ENCODE data around the gene FAM83C. TPM values are rescaled to one million over a fixed set of nuclear protein-coding genes. Genes with fewer than 3 reads are reported as not detected.

The FAM83C gene
- total and polyA plus RNA-seq, 10 of the 15 experiments (the other 5 are each of a cell fraction or from before 2014, with no cell fraction given) = not detected

GRCh38 chr20:35296101-35296554 is 3.9 kb upstream of the FAM83C start:
- RAD21 ChIA-PET (ENCODE audit: unreplicated experiment) = no interaction called here
- BruUV-seq (replicated peaks) = no TSS peak

GRCh38 chr20:35295674-35296073 is 3.4 kb upstream of the FAM83C start:
- FAIRE-seq = no peak
- WGBS (ENCODE audit: insufficient coverage, insufficient replicate concordance, low lambda C conversion rate, missing lambda C conversion rate) = 55% methylated on average over 8 of the region's 8 CpGs
- POLR2A ChIA-PET = no interaction called here
- TF ChIP-seq, protein P1, sequence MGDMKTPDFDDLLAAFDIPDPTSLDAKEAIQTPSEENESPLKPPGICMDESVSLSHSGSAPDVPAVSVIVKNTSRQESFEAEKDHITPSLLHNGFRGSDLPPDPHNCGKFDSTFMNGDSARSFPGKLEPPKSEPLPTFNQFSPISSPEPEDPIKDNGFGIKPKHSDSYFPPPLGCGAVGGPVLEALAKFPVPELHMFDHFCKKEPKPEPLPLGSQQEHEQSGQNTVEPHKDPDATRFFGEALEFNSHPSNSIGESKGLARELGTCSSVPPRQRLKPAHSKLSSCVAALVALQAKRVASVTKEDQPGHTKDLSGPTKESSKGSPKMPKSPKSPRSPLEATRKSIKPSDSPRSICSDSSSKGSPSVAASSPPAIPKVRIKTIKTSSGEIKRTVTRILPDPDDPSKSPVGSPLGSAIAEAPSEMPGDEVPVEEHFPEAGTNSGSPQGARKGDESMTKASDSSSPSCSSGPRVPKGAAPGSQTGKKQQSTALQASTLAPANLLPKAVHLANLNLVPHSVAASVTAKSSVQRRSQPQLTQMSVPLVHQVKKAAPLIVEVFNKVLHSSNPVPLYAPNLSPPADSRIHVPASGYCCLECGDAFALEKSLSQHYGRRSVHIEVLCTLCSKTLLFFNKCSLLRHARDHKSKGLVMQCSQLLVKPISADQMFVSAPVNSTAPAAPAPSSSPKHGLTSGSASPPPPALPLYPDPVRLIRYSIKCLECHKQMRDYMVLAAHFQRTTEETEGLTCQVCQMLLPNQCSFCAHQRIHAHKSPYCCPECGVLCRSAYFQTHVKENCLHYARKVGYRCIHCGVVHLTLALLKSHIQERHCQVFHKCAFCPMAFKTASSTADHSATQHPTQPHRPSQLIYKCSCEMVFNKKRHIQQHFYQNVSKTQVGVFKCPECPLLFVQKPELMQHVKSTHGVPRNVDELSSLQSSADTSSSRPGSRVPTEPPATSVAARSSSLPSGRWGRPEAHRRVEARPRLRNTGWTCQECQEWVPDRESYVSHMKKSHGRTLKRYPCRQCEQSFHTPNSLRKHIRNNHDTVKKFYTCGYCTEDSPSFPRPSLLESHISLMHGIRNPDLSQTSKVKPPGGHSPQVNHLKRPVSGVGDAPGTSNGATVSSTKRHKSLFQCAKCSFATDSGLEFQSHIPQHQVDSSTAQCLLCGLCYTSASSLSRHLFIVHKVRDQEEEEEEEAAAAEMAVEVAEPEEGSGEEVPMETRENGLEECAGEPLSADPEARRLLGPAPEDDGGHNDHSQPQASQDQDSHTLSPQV (IDR thresholded peaks at IDR 0.05) = no peak
- no peak for TF ChIP-seq ZNF384 (IDR thresholded peaks at IDR 0.05; ENCODE audit: borderline replicate concordance, low read depth, low read length)
- no peak for TF ChIP-seq MTA3 (IDR thresholded peaks at IDR 0.05; ENCODE audit: borderline replicate concordance, low read length)
- TF ChIP-seq ZZZ3 (IDR thresholded peaks at IDR 0.05; ENCODE audit: control insufficient read depth, insufficient read length, low read depth) = no peak
- TF ChIP-seq MYC (IDR thresholded peaks at IDR 0.05; ENCODE audit: insufficient read depth, insufficient read length, insufficient replicate concordance, low read length, severe bottlenecking) = no peak
- TF ChIP-seq ZNF207 (IDR thresholded peaks at IDR 0.05; ENCODE audit: borderline replicate concordance) = no peak

More at GRCh38 chr20:35296101-35296554, 3.9 kb upstream of the FAM83C start:
- no peak overlapping the region for H3K4me3 ChIP-seq
- no peak overlapping the region for H3K4me2 ChIP-seq (ENCODE audit: control insufficient read depth, insufficient read depth)
- H4K20me1 ChIP-seq (ENCODE audit: control insufficient read depth, insufficient read depth) = no peaks in the 10 kb centered on the region
- H3K9me3 ChIP-seq (replicated peaks; ENCODE audit: control insufficient read depth, insufficient read depth, low read length) = no peaks in the 10 kb centered on the region
- intact Hi-C loops (cut with micrococcal nuclease; ENCODE audit: unreplicated experiment) (no loop called here), in situ Hi-C loops (cut with MboI) (no loop called here)
- H3K9ac ChIP-seq (ENCODE audit: control insufficient read depth, insufficient read depth, low read length) = no peak overlapping the region
- no peaks in the 10 kb centered on the region for H3K79me2 ChIP-seq (ENCODE audit: control insufficient read depth, insufficient read depth, low read length)
- WGBS (ENCODE audit: insufficient coverage, insufficient replicate concordance, low lambda C conversion rate, missing lambda C conversion rate) = 40% methylated on average over 9 of the region's 9 CpGs
- no peaks in the 10 kb centered on the region for H3K27me3 ChIP-seq (replicated peaks in 1 of 2; ENCODE audit: control insufficient read depth in 2 of 2, insufficient read depth in 2 of 2, low read length in 1 of 2)
- H3K4me1 ChIP-seq (ENCODE audit: control insufficient read depth, insufficient read depth, low read length) = no peaks in the 10 kb centered on the region
- TF ChIP-seq BRCA1 (IDR thresholded peaks at IDR 0.05; ENCODE audit: low read depth, low read length) (no peak), E2F4 (IDR thresholded peaks at IDR 0.05; ENCODE audit: low read depth, low read length) (no peak), MYC (IDR thresholded peaks at IDR 0.05; ENCODE audit: insufficient read depth, insufficient read length, insufficient replicate concordance, low read length, severe bottlenecking) (no peak), ZNF24 (IDR thresholded peaks at IDR 0.05) (no peak), NR2F1 (conservative IDR thresholded peaks at IDR 0.05) (no peak), TCF7 (IDR thresholded peaks at IDR 0.05; ENCODE audit: borderline replicate concordance) (no peak), POLR2A (IDR thresholded peaks at IDR 0.05; ENCODE audit: low read depth, low read length) (no peak), TAF1 (IDR thresholded peaks at IDR 0.05; ENCODE audit: borderline replicate concordance, low read depth, low read length) (no peak)
- no peak overlapping the region for H3K27ac ChIP-seq (ENCODE audit: control insufficient read depth, insufficient read depth)
- SMC1A ChIA-PET (ENCODE audit: uncharacterized antibody, unreplicated experiment) = no interaction called here
- H2AFZ ChIP-seq (ENCODE audit: control insufficient read depth, low read depth, low read length) = no peak overlapping the region
- CTCF ChIA-PET = interaction anchor here (0.9 kb wide), 1 partner anchor 151 kb away, joined by 3 read pairs; no protein-coding TSS in a partner anchor
- DNase-seq (ENCODE audit: low read depth, low spot score) = no peak
- POLR2A ChIA-PET = no interaction called here
- no peaks in the 10 kb centered on the region for H3K36me3 ChIP-seq (ENCODE audit: control insufficient read depth in 2 of 2, insufficient read depth in 2 of 2, low read length in 1 of 2)
- ATAC-seq = no peak
- FAIRE-seq = no peak

More at GRCh38 chr20:35295674-35296073, 3.4 kb upstream of the FAM83C start:
- BruUV-seq (replicated peaks) = no TSS peak
- ChIA-PET RAD21 (ENCODE audit: unreplicated experiment) (no interaction called here), SMC1A (ENCODE audit: uncharacterized antibody, unreplicated experiment) (no interaction called here), CTCF (interaction anchor here (0.9 to 1.9 kb wide), 2 partner anchors 9 to 152 kb away, joined by 3 to 5 read pairs; no protein-coding TSS in a partner anchor)
- ATAC-seq (no peak), DNase-seq (ENCODE audit: low read depth, low spot score) (no peak)
- Histone ChIP-seq H2AFZ (ENCODE audit: control insufficient read depth, low read depth, low read length) (no peak overlapping the region), H3K36me3 (ENCODE audit: control insufficient read depth in 2 of 2, insufficient read depth in 2 of 2, low read length in 1 of 2) (no peaks in the 10 kb centered on the region), H3K4me2 (ENCODE audit: control insufficient read depth, insufficient read depth) (no peak overlapping the region), H3K9me3 (replicated peaks; ENCODE audit: control insufficient read depth, insufficient read depth, low read length) (no peaks in the 10 kb centered on the region), H3K4me3 (no peak overlapping the region), H3K27me3 (replicated peaks in 1 of 2; ENCODE audit: control insufficient read depth in 2 of 2, insufficient read depth in 2 of 2, low read length in 1 of 2) (no peaks in the 10 kb centered on the region), H3K79me2 (ENCODE audit: control insufficient read depth, insufficient read depth, low read length) (no peaks in the 10 kb centered on the region), H4K20me1 (ENCODE audit: control insufficient read depth, insufficient read depth) (no peaks in the 10 kb centered on the region), H3K27ac (ENCODE audit: control insufficient read depth, insufficient read depth) (no peak overlapping the region), H3K4me1 (ENCODE audit: control insufficient read depth, insufficient read depth, low read length) (no peaks in the 10 kb centered on the region), H3K9ac (ENCODE audit: control insufficient read depth, insufficient read depth, low read length) (no peak overlapping the region)
- in situ Hi-C loops (cut with MboI) = no loop called here
- intact Hi-C loops (cut with micrococcal nuclease; ENCODE audit: unreplicated experiment) = no loop called here
